Testis (tissue), 2 donors: Measurements from ENCODE around the gene OGFR.

Source experiments
- POLR2A ChIP-seq: fragments of 450-650 bp; IDR thresholded peaks from one replicate; pipeline ENCODE4 v1.6.1; 2017; ENCODE audit warnings: antibody characterized with exemption, mild to moderate bottlenecking, moderate library complexity
- TF ChIP-seq, protein P1 (sequence below), 3 experiments: fragments of 450-650 bp in 2 of 3; fragments of 200-600 bp in 1 of 3; sonication (generic) in 1 of 3; IDR thresholded peaks; one replicate each; pipeline ENCODE4 v1.5.1; 2016 to 2019; ENCODE audit warnings: antibody characterized with exemption in 3 of 3, mild to moderate bottlenecking in 2 of 3, moderate library complexity in 1 of 3

DNA sequence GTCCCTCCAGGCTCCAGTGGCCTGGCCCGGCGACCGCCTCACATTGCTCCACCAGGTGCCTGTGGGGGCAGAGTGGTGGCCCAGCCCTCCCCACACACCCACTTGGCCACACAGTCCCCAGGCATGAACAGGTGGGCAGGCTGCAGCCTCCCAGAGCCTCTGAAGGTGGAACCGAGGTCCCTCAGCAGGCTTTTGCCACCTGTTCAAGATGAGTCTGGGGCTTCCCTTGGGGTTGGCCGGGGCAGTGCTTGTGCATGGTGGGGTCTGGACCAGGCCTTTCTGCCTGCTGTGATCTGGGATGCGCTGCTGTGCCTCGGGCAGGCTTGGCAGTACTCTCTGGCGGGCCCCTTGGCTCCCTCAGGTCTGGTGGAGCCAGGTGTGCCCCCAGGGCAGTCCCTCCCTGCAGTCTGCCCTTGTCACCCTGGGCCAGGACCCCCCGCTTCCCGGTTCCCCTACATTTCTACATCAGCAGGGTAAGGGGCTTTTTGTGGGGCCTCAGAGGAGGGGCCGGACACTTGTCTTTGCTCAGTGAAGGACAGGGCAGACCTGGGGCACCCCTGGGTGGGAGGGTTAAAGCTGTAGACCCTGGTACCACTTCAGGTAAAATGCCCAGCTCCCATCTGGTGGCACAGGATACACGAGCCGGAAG is 9.5 kb downstream of the OGFR start:
- TF ChIP-seq, protein P1, sequence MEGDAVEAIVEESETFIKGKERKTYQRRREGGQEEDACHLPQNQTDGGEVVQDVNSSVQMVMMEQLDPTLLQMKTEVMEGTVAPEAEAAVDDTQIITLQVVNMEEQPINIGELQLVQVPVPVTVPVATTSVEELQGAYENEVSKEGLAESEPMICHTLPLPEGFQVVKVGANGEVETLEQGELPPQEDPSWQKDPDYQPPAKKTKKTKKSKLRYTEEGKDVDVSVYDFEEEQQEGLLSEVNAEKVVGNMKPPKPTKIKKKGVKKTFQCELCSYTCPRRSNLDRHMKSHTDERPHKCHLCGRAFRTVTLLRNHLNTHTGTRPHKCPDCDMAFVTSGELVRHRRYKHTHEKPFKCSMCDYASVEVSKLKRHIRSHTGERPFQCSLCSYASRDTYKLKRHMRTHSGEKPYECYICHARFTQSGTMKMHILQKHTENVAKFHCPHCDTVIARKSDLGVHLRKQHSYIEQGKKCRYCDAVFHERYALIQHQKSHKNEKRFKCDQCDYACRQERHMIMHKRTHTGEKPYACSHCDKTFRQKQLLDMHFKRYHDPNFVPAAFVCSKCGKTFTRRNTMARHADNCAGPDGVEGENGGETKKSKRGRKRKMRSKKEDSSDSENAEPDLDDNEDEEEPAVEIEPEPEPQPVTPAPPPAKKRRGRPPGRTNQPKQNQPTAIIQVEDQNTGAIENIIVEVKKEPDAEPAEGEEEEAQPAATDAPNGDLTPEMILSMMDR (IDR thresholded peaks at IDR 0.05), result no peak
- TF ChIP-seq POLR2A, result no peak
